T-helper 1 cell treated with Interleukin-12 subunit alpha and Interleukin-12 subunit beta and Interleukin-4 antibody, amounts not matched to agents 30 μg/mL and 1 μg/mL, for 36 hours (primary cell): ENCODE results near the gene CLEC16A.

ENCODE experiments used
- H3K27ac Mint-ChIP-seq: one replicate; pipeline ENCODE4 v1.8.0; 2021; ENCODE audit warnings: mild to moderate bottlenecking, mixed read lengths
- H3K27me3 Mint-ChIP-seq: one replicate; pipeline ENCODE4 v1.8.0; 2021; ENCODE audit warnings: low read depth, mixed read lengths
- H3K36me3 Mint-ChIP-seq: one replicate; pipeline ENCODE4 v1.8.0; 2021; ENCODE audit warnings: low read depth, mixed read lengths
- H3K4me1 Mint-ChIP-seq: one replicate; pipeline ENCODE4 v1.8.0; 2021; ENCODE audit warnings: low read depth, mixed read lengths
- H3K4me3 Mint-ChIP-seq: one replicate; pipeline ENCODE4 v1.8.0; 2021; ENCODE audit warnings: mild to moderate bottlenecking, moderate library complexity, mixed read lengths
- H3K9me3 Mint-ChIP-seq: one replicate; pipeline ENCODE4 v1.8.0; 2021; ENCODE audit warnings: mixed read lengths

The CLEC16A gene

DNA sequence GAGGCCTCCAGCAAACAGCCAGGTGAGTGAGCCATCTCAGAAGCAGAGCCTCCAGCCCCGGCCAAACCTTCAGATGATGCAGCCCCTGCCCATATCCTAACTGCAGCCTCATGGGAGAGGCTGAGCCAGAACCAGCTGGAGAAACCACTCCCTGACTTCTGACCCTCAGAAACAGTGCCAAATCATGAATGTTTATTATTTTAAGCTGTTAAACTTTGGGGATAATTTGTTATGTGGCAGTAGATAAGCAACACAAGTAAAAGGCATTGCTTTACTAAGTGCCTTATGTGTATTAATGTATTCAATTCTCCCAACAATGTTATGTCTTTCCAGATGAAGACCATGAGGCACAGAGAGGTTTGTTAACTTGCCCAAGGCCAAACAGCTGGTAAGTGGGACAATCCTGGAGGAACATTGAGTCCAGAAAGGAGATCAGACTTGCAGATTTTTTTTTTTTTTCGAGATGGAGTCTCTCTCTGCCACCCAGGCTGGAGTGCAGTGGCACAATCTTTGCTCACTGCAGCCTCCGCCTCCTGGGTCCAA lies 252.0 kb downstream of the CLEC16A start:
- no peak overlapping the region for H3K4me3 Mint-ChIP-seq
- H3K36me3 Mint-ChIP-seq: peaks cover 15% of the 10 kb centered on the region
- peak overlapping the region; percentile 28 for H3K27ac Mint-ChIP-seq
- peaks cover 57% of the 10 kb centered on the region for H3K4me1 Mint-ChIP-seq
- H3K27me3 Mint-ChIP-seq: no peaks in the 10 kb centered on the region
- H3K9me3 Mint-ChIP-seq: peaks cover 4% of the 10 kb centered on the region

DNA sequence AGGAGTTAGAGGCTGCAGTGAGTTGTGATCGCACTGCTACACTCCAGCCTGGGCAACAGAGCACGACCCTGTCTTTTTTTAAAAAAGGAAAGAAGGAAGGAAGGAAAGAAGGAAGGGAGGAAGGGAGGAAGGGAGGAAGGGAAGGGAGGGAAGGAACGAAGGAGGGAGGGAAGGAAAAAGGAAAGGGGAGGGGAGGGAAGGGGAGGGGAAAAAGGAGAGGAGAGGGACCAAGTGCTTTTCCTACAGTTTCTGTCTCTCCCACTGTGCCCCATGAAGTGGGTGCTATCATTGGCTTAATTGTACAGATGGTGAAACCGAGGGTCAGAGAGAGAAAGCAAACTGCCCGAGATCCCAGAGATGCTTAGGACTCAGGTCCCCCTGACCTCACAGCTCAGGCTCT lies 254.0 kb downstream of the CLEC16A start:
- peaks cover 15% of the 10 kb centered on the region for H3K36me3 Mint-ChIP-seq
- peak overlapping the region; percentile 21 for H3K4me3 Mint-ChIP-seq

DNA sequence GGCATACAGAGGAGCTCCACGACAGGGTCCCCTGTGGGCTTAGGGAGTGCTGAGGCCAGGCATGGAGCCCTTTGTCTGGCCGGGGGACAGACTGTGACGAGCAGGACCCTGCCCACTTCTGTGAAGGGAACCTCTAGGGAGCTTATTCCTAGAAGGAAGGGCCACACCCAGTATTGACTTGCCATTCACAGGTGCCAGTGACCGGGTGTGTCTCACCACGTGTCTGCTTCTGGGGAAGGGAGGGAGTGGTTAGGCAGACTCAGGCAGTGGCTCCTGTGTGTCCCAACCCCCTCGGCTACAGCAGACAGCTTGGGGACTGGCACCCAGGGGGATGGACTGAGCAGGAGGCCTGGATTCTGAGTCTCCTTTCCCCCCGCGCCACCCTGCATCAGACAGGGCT lies 254.5 kb downstream of the CLEC16A start:
- Mint-ChIP-seq H3K27ac (peak overlapping the region; percentile 52), H3K4me1 (peaks cover 54% of the 10 kb centered on the region), H3K9me3 (peaks cover 4% of the 10 kb centered on the region), H3K36me3 (peaks cover 12% of the 10 kb centered on the region), H3K4me3 (peak overlapping the region; percentile 21), H3K27me3 (no peaks in the 10 kb centered on the region)

More for the DNA sequence above, 254.0 kb downstream of the CLEC16A start:
- H3K9me3 Mint-ChIP-seq: peaks cover 4% of the 10 kb centered on the region
- peaks cover 59% of the 10 kb centered on the region for H3K4me1 Mint-ChIP-seq
- H3K27me3 Mint-ChIP-seq: no peaks in the 10 kb centered on the region
- peak overlapping the region; percentile 78 for H3K27ac Mint-ChIP-seq

DNA sequence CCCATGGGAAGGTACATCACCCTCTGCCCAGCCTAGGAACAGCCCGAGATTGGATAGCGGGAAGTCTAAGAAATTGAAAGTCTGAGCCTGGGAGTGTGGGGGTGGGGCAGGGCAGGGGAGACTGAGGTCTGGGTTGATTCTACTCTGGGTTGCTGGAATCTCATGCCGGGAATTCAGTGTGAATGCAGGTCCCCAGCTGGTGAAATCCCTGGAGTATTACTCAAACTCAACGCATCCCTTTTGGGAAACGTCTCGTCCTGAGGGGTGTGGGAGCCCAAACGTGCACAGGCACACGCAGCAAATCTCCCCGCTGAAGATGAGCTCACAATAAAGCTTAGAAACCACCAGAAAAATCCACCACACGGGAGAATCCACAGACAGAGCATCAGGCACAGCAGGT lies 256.2 kb downstream of the CLEC16A start:
- no peaks in the 10 kb centered on the region for H3K27me3 Mint-ChIP-seq
- no peak overlapping the region for H3K27ac Mint-ChIP-seq
- peaks cover 12% of the 10 kb centered on the region for H3K36me3 Mint-ChIP-seq
- peaks cover 4% of the 10 kb centered on the region for H3K9me3 Mint-ChIP-seq
- H3K4me3 Mint-ChIP-seq: no peak overlapping the region
- H3K4me1 Mint-ChIP-seq: peaks cover 49% of the 10 kb centered on the region

DNA sequence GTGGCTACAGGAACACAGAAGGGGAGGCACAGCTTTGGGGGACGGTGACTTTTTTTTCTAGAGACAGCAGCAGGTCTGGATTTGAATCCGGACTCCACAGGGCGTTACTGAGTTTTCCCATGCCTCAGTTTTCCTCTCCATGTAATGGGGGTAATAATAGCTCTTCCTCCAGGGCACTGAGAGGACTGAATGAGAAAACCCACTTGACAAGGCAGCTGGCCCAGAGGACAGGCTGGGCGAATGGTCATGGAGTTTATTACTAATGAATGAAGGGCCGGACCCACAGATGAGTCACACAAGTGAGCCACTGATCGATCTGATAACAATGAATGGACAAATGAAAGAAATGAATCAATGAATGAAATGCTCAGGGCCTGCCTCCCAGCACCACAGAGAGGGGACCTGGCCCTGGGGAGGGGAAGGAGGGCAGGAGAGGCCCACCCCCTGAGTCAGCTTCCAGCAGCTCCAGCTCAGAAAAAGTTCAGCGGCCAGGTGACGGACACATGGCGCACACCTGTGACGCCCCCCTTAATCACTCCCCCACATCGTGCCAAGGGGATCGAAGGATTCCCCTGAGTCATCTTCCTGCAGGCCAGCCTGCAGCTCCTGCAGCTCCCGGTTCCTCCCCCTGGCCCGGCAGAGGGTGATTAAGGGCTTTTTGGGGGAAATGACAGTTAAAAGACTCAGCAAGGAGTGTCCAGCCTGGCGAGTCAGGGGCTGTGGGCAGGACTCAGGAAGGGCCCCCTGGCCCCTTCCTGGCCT lies 257.3 kb downstream of the CLEC16A start:
- Mint-ChIP-seq H3K36me3 (peaks cover 8% of the 10 kb centered on the region), H3K4me3 (no peak overlapping the region), H3K9me3 (no peaks in the 10 kb centered on the region), H3K27ac (peak overlapping the region; percentile 41), H3K27me3 (no peaks in the 10 kb centered on the region), H3K4me1 (peaks cover 52% of the 10 kb centered on the region)

DNA sequence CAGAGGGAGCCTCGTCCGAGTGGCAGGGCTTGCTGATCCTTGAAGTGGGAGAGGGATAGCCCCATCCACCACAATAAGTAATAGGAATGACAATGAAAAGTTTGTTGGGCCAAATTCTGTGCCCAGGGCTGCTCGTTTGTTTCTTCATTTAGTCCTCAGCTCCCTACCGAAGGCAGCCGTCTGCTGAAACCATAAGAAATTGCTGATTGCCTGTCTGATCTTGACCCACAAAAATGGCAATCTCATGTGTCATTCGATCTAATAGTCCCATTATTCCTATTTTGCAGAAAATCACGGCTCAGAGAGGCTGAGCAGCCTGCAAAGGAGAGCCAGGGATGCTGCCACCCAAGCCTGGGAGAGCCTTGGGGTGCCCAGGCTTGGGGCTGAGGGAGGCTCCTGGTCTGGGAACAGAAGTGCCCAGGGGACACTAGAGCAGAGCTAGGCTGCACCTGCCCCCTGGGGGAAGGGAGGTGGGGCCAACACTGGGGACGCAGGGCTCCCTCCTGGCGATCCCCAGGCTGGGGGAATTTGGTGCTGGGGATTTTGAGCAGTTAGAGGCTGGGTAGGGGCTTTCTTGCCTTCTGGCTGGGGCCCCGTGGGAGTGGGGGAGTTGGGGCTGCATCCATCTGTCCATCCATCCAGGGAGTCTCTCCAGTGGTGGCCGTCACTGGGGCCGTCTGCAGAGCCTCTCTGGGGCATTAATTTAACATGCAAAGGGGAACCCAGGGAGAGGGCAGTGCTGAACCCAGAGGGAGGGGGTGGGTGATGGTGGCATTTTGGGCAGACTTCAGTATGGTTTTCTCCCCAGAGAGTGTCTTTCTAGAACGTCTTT lies 258.1 kb downstream of the CLEC16A start:
- H3K27ac Mint-ChIP-seq: peak overlapping the region; percentile 72
- H3K36me3 Mint-ChIP-seq: peaks cover 11% of the 10 kb centered on the region
- peaks cover 3% of the 10 kb centered on the region for H3K9me3 Mint-ChIP-seq
- H3K27me3 Mint-ChIP-seq: no peaks in the 10 kb centered on the region
- no peak overlapping the region for H3K4me3 Mint-ChIP-seq
- H3K4me1 Mint-ChIP-seq: peaks cover 58% of the 10 kb centered on the region

DNA sequence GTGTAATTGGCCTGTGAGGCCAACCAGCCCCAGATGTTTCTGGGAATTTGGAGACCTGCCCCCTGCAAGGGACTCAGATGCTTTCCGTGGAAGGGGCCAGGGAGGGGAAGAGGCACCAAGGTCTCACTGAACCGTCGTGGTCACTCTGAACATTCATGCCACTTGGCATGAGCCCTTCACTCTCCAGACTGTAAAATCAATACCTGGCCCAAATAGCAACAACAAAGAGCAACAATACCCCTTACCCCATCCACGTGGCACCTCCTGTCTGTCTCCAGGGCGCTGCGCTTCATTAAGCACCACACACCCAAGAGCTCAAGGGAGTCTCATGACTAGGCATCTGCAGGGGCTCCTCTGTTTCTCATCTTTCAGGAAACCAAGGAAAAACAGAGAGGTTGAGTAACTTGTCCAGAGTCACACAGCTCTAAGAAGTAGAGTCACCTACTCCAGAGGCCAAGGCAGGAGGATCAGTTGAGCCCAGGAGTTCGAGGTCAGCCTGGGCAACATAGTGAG lies 258.8 kb downstream of the CLEC16A start:
- no peak overlapping the region for H3K4me3 Mint-ChIP-seq
- peaks cover 53% of the 10 kb centered on the region for H3K4me1 Mint-ChIP-seq
- H3K9me3 Mint-ChIP-seq: peaks cover 9% of the 10 kb centered on the region
- no peaks in the 10 kb centered on the region for H3K27me3 Mint-ChIP-seq
- H3K27ac Mint-ChIP-seq: no peak overlapping the region
- H3K36me3 Mint-ChIP-seq: peaks cover 9% of the 10 kb centered on the region

DNA sequence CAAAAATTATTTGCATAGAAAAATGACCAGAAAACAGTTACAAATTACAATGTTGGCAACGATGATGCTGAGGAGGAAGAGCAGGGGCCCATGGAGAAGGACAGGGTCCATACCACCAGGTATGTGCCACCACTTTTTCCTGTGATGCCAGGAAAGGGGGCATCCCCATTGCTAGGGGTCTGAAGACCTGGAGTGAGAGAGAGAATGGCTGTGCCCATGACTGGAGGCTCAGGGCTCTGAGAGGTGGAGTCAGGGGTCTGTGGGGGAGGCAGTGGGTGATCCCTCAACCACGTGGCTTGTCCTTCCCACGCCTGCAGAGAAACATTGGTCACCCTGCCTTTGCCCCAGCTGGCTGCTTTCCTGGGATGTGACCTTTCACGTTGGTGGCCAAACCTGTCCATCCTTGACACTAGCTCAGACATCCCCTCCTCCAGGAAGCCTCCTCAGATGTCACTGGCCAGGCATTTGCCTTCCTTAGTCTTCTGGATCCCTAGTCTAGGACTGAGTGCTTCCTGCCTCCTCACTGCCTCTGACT lies 260.2 kb downstream of the CLEC16A start:
- Mint-ChIP-seq H3K4me3 (no peak overlapping the region), H3K27ac (peak overlapping the region; percentile 29), H3K36me3 (peaks cover 9% of the 10 kb centered on the region), H3K27me3 (no peaks in the 10 kb centered on the region), H3K9me3 (peaks cover 9% of the 10 kb centered on the region), H3K4me1 (peaks cover 44% of the 10 kb centered on the region)

DNA sequence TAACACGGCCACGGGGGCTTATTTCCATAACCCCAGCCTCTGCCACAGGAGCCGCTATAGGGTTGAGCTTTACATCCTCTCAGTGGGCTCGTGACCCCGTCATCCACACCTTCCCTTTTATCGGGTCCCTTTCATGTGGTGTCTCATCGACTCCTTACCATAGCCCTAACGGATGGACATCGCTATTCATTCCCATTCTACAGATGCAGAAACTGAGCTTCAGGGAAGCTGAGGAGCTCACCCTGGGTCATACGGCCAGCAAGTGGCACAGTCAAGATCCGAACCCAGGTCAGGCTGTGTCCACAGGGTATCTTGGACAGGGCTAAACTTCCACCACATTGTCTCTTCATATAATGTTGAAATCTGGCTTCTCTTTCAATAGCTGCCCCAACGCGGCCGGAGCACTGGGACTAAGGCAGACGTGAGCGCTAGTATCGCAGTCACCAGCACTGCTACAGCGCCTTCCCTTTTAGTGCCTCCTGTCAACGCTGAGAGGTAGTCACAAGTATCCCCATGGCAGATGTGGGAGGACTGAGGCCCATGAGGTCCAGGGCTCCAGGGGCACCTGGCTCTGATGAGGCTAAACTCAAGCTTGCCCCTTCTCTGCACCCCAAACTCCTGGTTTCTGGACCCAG lies 260.8 kb downstream of the CLEC16A start:
- H3K36me3 Mint-ChIP-seq: peaks cover 9% of the 10 kb centered on the region
- H3K27ac Mint-ChIP-seq: peak overlapping the region; percentile 29
- peaks cover 9% of the 10 kb centered on the region for H3K9me3 Mint-ChIP-seq
- H3K27me3 Mint-ChIP-seq: no peaks in the 10 kb centered on the region
- no peak overlapping the region for H3K4me3 Mint-ChIP-seq
- H3K4me1 Mint-ChIP-seq: peaks cover 44% of the 10 kb centered on the region

DNA sequence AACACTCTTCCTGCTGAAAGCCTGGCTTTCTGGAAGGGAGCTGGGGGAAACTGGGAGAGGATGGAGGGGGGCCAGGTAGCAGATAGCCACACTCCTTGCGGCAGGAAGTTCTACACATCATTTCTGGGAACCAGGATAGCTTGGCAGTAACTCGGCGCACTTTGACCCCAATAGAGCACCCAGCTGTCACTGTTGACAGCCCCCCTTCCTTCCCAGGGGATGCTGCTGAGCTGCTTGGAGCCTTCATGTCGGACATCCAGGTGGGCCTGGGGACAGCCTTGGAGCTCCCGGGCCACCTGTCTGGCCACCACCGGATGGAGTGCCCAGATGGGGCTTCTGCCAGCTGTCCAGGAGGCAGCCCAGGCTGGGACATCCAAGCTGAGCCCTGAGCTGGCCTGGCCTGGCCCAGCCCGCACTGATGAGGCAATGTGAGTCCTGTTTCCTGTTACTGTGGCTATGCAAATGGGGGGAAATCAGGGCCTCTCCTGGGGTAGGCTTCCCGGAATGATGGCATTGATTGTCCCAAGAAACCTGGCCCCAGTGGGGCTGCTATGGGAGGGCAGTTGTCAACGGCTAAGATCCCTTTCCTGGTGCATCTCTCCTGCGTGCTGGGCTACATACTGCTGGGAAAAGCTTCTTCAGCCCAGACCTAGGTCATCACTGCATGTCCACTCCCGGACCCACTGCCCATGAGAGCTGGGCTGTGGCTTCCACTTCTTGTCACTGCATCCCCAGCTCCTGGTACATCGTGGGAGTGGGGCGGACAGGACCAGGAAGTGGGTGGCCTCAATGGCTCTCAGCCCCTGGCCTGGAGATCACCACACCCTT lies 261.6 kb downstream of the CLEC16A start:
- peaks cover 43% of the 10 kb centered on the region for H3K4me1 Mint-ChIP-seq

DNA sequence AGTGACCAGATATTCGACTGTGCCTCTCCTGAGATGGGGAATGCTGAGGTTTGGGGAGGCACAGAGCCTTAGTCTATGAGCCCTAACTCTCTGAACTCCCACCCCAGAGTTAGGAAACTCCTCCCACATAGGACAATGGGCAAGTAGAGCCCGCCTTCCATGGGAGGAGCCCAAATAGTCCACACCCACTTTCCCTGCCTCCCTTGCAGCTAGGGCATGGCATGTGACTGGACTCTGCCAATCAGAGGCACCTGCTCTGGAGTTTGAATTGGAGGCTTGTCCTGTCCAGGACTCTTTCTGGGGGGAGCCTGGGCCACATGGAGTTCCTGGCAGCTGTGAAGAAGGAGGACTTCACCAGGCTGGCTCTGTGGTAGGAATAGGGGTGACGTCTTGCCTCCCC lies 263.3 kb downstream of the CLEC16A start:
- no peaks in the 10 kb centered on the region for H3K27me3 Mint-ChIP-seq
- H3K4me3 Mint-ChIP-seq: no peak overlapping the region
- H3K9me3 Mint-ChIP-seq: peaks cover 9% of the 10 kb centered on the region
- H3K4me1 Mint-ChIP-seq: peaks cover 44% of the 10 kb centered on the region
- peak overlapping the region; percentile 99 for H3K27ac Mint-ChIP-seq
- H3K36me3 Mint-ChIP-seq: peaks cover 6% of the 10 kb centered on the region

More for the DNA sequence above, 261.6 kb downstream of the CLEC16A start:
- Mint-ChIP-seq H3K36me3 (peaks cover 6% of the 10 kb centered on the region), H3K4me3 (peak overlapping the region; percentile 79), H3K9me3 (peaks cover 9% of the 10 kb centered on the region), H3K27ac (peak overlapping the region; percentile 99), H3K27me3 (no peaks in the 10 kb centered on the region)

DNA sequence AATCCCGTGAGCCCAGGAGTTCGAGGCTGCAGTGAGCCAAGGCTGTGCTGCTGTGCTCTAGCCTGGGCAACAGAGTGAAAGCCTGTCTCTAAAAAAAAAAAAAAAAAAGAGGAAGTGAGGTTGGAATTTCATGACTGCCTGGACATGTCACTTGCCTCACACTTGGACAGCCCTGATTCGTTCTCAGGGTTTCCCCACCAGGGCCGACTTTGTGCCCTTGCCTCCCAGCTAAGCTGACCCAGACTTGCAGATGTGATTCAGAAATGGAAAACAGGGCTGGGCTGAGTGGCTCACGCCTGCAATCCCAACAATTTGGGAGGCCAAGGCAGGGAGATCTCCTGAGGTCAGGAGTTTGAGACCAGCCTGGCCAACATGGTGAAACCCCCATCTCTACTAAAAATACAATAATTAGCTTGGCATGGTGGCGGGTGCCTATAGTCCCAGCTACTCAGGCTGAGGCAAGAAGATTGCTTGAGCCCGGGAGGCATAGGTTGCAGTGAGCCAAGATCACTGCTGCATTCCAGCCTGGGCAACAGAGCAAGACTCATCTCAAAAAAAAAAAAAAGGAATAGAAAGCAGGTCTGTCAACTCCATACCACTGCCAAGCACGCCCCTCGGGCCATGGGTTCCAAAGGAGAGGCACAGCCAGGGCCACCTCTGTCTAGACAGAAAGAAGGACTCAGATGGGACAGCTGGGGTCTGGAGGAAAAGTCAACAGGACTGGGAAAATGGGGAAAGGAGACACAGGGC lies 264.7 kb downstream of the CLEC16A start:
- Mint-ChIP-seq H3K4me3 (no peak overlapping the region), H3K27ac (no peak overlapping the region), H3K36me3 (peaks cover 6% of the 10 kb centered on the region), H3K4me1 (peaks cover 37% of the 10 kb centered on the region), H3K27me3 (no peaks in the 10 kb centered on the region), H3K9me3 (peaks cover 9% of the 10 kb centered on the region)

DNA sequence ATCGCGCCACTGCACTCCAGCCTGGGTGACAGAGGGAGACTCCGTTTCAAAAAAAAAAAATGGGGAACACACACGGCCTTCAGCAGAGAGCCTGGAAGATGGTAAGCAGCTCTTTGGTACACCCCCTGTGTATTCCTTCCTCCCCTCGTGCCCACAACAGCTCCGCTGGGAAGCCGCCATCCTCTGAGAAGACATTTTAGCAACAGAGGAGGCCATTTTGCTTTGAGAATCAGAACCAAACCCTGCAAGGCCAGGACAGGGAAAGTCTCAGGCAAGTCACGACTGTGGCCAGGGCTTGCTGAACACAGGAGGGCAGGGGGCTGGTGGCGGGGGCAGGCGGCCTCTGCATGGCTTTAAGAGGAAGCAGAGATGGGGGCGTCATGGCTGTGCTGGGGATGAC lies 265.9 kb downstream of the CLEC16A start:
- Mint-ChIP-seq H3K36me3 (peaks cover 6% of the 10 kb centered on the region), H3K27me3 (no peaks in the 10 kb centered on the region), H3K9me3 (peaks cover 9% of the 10 kb centered on the region), H3K4me1 (peaks cover 32% of the 10 kb centered on the region), H3K27ac (no peak overlapping the region), H3K4me3 (no peak overlapping the region)
